Activated T-cell treated with anti-CD3 and anti-CD28 coated beads, Interleukin-2, amount 50 U/mL, for 24 hours (primary cell): Measurements from ENCODE around the gene PAFAH2.
"Not testable (repeated sequence)": the region's sequence is repeated elsewhere in the genome, so short reads cannot be mapped to it uniquely, and the experiment has no call there.

Experiments used
- DNase-seq: peaks from one replicate; pipeline ENCODE4 v3.0.0-alpha.2; 2020
- H3K27ac Mint-ChIP-seq: 2 replicates; pipeline ENCODE4 v1.8.0; 2020; ENCODE audit warnings: mild to moderate bottlenecking, mixed read lengths
- H3K27me3 Mint-ChIP-seq: 2 replicates; pipeline ENCODE4 v1.8.0; 2020; ENCODE audit warnings: mixed read lengths
- H3K36me3 Mint-ChIP-seq: 2 replicates; pipeline ENCODE4 v1.8.0; 2020; ENCODE audit warnings: low read depth, mixed read lengths
- H3K4me1 Mint-ChIP-seq: 2 replicates; pipeline ENCODE4 v1.8.0; 2020; ENCODE audit warnings: low read depth, mixed read lengths
- H3K4me3 Mint-ChIP-seq: 2 replicates; pipeline ENCODE4 v1.8.0; 2020; ENCODE audit warnings: mild to moderate bottlenecking, moderate library complexity, mixed read lengths
- H3K9me3 Mint-ChIP-seq: 2 replicates; pipeline ENCODE4 v1.8.0; 2020; ENCODE audit warnings: mixed read lengths

Gene PAFAH2

DNA sequence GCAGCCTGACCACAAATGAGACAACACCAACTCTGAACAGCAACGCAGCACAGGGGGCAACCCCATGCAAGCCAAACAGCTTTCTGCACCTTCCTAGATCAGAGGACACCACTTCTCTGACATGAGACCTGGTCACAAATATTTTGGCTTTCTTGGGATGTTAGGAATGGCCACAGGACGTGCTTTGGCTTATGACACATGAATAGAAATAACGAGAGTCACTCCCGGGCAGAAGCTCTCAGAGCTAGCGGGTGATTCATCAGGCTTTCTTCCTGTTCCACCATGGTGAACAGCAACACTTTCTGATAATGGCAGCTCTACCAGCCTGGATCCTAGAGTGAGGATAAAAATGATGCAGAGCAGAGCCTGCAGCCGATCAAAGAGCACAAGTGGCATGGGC, 39.4 kb downstream of the PAFAH2 start:
- Mint-ChIP-seq H3K9me3 (peaks cover 3% of the 10 kb centered on the region), H3K27me3 (no peaks in the 10 kb centered on the region), H3K27ac (peak overlapping the region; percentile 13), H3K4me3 (no peak overlapping the region), H3K36me3 (peaks cover 62% of the 10 kb centered on the region), H3K4me1 (peaks cover 3% of the 10 kb centered on the region)
- DNase-seq = no peak

DNA sequence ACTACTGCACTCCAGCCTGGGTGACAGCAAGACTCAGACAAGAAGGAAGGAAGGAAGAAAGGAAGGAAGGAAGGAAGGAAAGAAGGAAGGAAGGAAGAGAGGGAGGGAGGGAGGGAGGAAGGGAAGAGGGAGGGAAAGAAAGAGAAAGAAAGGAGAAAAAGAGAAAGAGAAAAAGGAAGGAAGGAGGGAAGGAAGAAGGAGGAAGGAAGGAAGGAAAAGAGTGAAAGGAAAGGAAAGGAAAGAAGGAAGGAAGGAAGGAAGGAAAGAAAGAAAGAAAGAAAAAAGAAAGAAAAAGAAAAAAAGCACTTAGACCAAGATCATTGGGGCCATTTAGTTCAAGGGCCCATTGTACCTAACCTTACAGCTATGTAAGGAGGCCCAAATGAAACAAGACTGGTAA, 42.3 kb downstream of the PAFAH2 start:
- H3K27me3 Mint-ChIP-seq = no peaks in the 10 kb centered on the region

DNA sequence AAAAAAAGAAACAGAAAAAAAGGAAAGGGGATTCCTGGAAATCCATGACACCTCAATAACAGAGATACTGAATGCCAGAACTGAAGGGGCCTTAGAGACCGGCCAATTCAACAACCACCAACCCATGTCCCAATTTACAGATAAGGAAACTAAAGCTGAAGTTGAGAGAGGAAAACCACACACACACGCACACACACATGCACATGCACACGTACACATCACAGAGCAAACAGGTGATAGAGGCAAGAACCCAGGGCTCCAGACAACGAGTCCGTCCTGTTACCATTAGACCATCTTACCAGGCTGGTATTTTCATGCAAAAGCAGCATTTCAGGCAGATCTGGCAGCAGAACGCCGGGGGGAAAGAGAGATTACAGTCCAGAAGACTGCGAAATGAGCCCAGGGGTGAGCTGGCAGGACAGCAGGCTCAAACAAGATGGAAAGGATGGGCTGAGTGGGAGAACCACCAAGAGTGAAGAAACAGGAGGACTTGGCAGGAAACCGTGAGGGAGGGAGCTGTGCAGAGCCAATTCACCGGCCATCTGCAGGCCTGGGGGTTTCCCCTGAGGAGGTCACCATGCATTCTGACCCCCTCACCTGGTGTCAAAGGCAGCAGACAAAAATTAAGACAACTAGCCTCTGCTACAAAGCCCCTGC, 43.5 kb downstream of the PAFAH2 start:
- H3K27me3 Mint-ChIP-seq = no peaks in the 10 kb centered on the region
- H3K4me3 Mint-ChIP-seq = no peak overlapping the region
- peaks cover 3% of the 10 kb centered on the region for H3K9me3 Mint-ChIP-seq
- no peak overlapping the region for H3K27ac Mint-ChIP-seq
- H3K4me1 Mint-ChIP-seq = peaks cover 3% of the 10 kb centered on the region
- no peak for DNase-seq
- peaks cover 23% of the 10 kb centered on the region for H3K36me3 Mint-ChIP-seq

More for the DNA sequence above, 42.3 kb downstream of the PAFAH2 start:
- Mint-ChIP-seq H3K4me1 (peaks cover 3% of the 10 kb centered on the region), H3K36me3 (peaks cover 34% of the 10 kb centered on the region), H3K4me3 (no peak overlapping the region), H3K27ac (no peak overlapping the region), H3K9me3 (peaks cover 3% of the 10 kb centered on the region)
- DNase-seq = no peak

DNA sequence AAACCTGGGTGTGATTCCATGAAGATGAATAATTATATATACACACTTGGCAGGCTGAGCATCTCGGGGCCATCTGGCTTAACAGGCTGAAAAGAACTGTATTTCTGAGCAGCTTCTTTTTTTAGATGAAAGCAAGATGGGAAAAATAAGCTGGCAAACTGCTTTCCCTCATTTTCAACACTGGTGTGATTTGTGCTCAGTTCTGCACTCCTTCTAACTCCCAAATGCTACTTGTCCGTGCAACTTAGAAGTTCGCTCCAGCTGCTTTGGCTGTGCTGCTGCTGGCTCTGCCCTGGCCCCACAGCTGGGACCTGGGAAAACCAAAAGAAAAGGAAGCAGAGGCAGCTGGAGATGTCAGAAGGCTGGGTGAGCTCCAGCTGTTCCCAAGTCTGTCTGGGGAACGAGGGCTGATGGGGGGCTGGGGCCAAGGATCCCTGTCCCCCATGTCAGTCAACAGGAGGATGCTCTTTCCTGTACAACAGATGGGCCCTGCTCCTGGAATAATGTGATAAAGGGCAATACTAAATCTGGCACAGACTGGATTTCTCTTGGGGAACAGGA, 44.9 kb downstream of the PAFAH2 start:
- H3K27ac Mint-ChIP-seq = no peak overlapping the region
- peaks cover 3% of the 10 kb centered on the region for H3K4me1 Mint-ChIP-seq
- peaks cover 8% of the 10 kb centered on the region for H3K36me3 Mint-ChIP-seq
- no peak overlapping the region for H3K4me3 Mint-ChIP-seq
- no peaks in the 10 kb centered on the region for H3K9me3 Mint-ChIP-seq
- DNase-seq = no peak
- no peaks in the 10 kb centered on the region for H3K27me3 Mint-ChIP-seq

DNA sequence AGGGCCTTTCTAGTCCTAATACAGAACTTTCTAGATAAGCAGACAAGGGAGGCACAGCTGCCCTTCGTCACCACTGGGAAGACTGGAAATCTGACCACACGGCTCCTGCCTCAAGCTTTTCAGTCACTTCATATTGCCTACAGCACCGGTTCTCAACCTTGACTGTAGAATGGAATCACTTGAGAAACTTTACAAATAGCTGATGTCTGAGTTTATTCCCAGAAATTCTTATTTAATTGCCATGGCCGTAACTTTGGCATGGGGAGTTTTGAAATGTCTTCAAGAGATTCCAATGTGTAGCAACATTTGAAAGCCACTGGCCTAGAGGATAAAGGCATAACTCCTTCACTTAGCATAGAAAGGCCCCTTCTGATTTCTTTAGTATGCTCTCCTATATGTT, 49.2 kb downstream of the PAFAH2 start:
- DNase-seq = no peak
- Mint-ChIP-seq H3K4me1 (no peaks in the 10 kb centered on the region), H3K9me3 (peaks cover 3% of the 10 kb centered on the region), H3K27ac (no peak overlapping the region), H3K36me3 (no peaks in the 10 kb centered on the region), H3K4me3 (no peak overlapping the region), H3K27me3 (no peaks in the 10 kb centered on the region)

DNA sequence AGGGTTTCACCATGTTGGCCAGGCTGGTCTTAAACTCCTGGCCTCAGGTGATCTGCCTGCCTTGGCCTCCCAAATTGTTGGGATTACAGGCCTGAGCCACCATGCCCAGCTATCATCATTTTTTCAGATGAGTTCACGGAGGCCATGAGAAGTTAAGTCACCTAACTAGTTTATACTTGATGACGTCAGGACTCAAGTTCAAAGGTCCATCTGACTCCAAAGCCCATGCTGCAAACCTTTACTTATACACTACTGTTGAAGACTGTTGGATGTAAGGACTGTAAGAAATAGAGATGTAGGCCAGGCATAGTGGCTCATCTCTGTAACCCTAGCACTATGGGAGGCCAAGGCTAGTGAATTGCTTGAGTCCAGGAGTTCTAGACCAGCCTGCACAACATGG, 50.8 kb downstream of the PAFAH2 start:
- H3K4me3 Mint-ChIP-seq = no peak overlapping the region

DNA sequence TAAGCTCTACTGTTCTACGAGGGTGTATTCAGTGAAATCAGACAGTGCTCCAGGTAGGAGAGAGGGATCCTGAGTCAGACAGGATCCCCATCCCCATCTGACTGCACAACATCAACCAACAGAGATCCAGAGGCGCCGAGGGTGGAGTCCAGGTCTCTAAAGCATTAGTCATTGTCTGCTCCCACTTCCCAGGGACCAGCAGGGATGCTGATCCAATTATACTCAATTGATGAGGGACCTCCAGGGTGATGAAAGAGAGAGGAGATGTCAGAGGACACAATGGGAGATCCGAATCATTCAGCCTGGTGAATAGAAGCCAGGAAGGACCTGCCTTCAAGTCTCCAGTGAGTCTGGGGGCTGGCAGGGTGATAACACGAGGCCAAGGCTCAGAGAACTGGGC, 52.1 kb downstream of the PAFAH2 start:
- Mint-ChIP-seq H3K4me3 (no peak overlapping the region), H3K4me1 (no peaks in the 10 kb centered on the region), H3K36me3 (no peaks in the 10 kb centered on the region), H3K27me3 (no peaks in the 10 kb centered on the region), H3K9me3 (peaks cover 11% of the 10 kb centered on the region), H3K27ac (no peak overlapping the region)
- DNase-seq = no peak

More for the DNA sequence above, 50.8 kb downstream of the PAFAH2 start:
- H3K36me3 Mint-ChIP-seq = no peaks in the 10 kb centered on the region
- H3K9me3 Mint-ChIP-seq = peaks cover 11% of the 10 kb centered on the region
- no peaks in the 10 kb centered on the region for H3K4me1 Mint-ChIP-seq
- no peaks in the 10 kb centered on the region for H3K27me3 Mint-ChIP-seq
- no peak for DNase-seq
- no peak overlapping the region for H3K27ac Mint-ChIP-seq

DNA sequence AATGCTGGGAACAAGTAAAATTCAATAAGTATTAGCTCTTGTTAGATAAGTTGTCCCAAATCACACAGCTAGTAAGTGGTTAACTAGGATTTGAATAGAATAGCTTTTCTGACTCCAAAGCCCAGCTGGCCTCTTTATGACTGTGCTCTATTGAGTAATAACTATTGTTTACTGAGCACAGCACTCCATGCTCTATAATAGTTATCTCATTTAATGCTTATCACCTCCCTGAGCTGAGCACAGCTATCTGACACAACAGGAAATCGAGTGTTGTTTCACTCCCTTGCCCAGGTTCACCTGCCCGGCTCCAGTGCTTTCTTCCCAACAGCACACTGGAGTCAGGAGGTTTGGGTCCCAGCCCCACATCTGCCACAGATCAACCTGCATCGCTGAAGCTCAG, 52.9 kb downstream of the PAFAH2 start:
- DNase-seq = no peak
- no peaks in the 10 kb centered on the region for H3K27me3 Mint-ChIP-seq
- peaks cover 11% of the 10 kb centered on the region for H3K9me3 Mint-ChIP-seq
- H3K4me3 Mint-ChIP-seq = no peak overlapping the region
- no peak overlapping the region for H3K27ac Mint-ChIP-seq
- H3K4me1 Mint-ChIP-seq = no peaks in the 10 kb centered on the region
- H3K36me3 Mint-ChIP-seq = no peaks in the 10 kb centered on the region

DNA sequence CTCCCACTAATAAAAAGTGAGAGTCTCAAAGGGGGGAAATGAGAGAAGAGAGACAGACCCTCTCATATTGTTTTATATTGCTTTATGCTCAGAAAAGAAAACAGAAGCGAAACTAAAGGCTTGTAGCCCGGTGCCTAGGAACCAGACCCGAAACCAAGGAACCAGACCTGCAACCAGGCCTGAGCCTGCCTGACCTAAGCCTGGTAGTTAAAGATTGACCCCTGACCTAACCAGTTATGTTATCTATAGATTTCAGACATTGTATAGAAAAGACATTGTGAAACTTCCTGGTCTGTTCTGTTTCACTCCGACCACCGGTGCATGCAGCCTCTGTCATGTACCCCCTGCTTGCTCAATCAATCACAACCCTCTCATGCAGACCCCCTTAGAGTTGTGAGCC, 54.4 kb downstream of the PAFAH2 start:
- H3K27me3 Mint-ChIP-seq, H3K27ac Mint-ChIP-seq, H3K4me1 Mint-ChIP-seq, H3K36me3 Mint-ChIP-seq, DNase-seq, H3K4me3 Mint-ChIP-seq: not testable (repeated sequence)
- peaks cover 11% of the 10 kb centered on the region for H3K9me3 Mint-ChIP-seq

DNA sequence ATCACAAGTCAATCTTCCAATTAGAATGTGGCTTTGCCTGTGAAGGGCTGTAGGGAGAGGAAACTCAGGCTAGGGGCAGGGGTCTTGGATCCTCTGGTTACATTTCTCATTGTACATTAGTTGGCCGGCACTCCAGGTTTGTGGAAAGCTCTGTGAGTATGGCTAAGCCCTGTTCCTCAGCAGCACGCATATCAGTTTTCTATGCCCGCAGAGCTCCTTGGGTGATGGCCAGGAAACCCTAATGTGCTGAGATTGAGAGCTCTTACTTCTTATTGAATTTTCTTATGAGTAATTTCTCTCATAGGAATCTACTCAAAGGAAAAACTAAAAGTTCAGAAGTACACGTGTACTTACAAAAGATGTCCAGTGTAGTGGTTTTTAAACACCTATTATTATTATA, 60.9 kb downstream of the PAFAH2 start:
- Mint-ChIP-seq H3K36me3 (no peaks in the 10 kb centered on the region), H3K27me3 (no peaks in the 10 kb centered on the region), H3K27ac (no peak overlapping the region), H3K4me1 (peaks cover 2% of the 10 kb centered on the region), H3K9me3 (no peaks in the 10 kb centered on the region), H3K4me3 (no peak overlapping the region)
- no peak for DNase-seq

DNA sequence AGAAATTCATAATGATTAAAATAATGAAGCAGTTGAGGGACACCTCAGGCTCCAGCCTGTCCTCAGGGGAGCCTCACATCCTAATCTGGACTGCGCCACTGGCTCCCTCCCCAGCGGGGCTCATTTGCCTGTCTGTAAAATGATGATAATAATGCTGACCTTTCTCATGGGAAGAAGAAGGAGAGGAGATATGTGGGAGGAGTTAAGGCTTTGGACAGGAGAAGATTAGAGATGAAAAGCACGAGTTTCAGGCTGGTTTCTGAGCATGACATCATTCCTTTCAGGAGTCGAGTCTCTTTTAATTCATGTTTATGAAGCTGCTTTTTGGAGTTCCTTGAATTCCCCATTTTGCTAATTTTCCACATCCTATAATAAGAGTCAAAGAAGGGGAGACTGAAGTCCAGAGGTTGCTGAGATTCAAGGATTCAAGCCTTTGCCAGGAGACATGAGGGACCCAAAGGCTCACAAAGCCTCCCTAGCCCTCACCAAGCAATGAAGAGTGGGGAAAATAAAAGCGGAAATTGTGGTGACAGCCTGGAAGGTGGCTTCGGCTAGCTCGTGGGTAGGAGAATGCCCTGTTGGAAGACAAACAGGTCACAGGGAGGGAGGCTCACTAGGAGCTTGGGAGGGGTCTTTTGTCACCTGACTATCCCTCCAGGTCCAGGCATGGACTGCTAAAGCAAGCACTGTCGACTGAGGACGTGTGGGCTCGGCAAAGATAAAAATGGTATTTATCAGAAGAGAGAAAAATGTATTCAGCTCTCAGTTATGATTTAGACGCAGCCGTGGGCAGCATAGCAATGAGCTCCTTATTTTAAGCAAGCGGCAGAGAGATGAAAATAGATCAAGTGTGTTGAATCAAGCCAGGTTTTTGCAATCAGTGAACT, 64.1 kb downstream of the PAFAH2 start:
- H3K36me3 Mint-ChIP-seq = no peaks in the 10 kb centered on the region
- DNase-seq = no peak

DNA sequence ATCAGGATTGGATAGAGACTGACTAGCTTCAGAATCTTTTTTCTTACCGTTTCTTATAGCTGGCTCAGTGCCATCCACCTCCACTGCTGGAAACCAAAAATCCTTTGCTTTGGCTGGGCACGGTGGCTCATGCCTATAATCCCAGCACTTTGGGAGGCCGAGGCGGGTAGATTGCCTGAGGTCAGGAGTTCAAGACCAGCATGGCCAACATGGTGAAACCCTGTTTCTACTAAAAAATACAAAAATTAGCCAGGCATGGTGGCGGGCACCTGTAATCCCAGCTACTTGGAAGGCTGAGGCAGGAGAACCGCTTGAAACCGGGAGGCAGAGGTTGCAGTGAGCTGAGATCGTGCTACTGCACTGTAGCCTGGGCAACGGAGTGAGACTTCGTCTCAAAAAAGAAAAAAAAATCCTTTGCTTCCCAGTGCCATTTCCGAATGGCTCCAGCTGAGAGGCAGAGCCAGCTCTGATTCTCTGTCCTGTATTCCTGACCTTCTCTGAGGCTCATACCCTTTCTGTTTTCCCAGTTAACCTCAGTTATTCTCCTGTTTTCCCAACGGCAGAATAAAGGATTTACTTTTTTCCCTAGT, 65.0 kb downstream of the PAFAH2 start:
- not testable (repeated sequence) for H3K27me3 Mint-ChIP-seq, DNase-seq, H3K36me3 Mint-ChIP-seq, H3K4me1 Mint-ChIP-seq, H3K4me3 Mint-ChIP-seq, H3K27ac Mint-ChIP-seq, H3K9me3 Mint-ChIP-seq

More for the DNA sequence above, 64.1 kb downstream of the PAFAH2 start:
- Mint-ChIP-seq H3K4me3 (no peak overlapping the region), H3K4me1 (peaks cover 2% of the 10 kb centered on the region), H3K27me3 (no peaks in the 10 kb centered on the region), H3K9me3 (no peaks in the 10 kb centered on the region), H3K27ac (no peak overlapping the region)

DNA sequence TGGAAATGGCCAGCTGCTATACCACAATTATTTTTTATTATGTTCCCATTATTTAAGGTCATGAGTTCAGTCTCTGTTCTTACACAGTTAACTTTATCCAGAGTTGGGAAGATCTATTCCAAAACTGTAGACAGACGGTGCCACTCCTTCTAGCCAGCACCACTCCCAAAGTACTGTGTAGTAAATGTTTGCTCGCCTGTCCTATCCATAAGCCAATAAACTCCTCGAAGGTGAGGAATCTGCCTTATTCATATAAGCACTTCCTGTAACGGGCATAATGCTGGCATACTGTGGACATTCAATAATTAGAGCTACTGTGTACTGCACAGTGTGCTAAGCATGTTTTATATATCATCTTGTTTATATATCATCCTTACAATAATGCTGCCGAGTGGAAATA, 65.5 kb downstream of the PAFAH2 start:
- Mint-ChIP-seq H3K27ac (no peak overlapping the region), H3K27me3 (no peaks in the 10 kb centered on the region), H3K4me1 (peaks cover 2% of the 10 kb centered on the region), H3K36me3 (no peaks in the 10 kb centered on the region), H3K4me3 (no peak overlapping the region), H3K9me3 (no peaks in the 10 kb centered on the region)
- DNase-seq = no peak

DNA sequence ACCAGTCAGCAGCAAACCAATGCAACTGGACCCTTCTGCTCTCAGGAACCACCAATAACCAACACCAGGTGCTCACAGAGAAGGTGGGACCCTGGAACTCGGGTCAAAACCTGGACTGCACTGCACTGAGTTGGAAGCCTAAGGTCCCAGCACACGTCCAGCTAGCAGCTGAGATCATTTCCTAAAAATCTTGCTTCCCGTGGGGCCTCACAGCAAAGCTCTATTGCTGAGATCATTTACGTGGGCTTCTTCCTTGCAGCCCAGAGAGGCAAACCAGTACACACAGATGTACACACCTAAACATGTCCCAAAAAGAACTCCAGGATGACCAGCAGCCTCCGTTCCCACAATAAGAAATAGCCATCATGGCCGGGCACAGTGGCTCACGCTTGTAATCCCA, 68.8 kb downstream of the PAFAH2 start:
- peaks cover under 1% of the 10 kb centered on the region for H3K27me3 Mint-ChIP-seq
- H3K36me3 Mint-ChIP-seq = no peaks in the 10 kb centered on the region
- no peak overlapping the region for H3K27ac Mint-ChIP-seq
- no peaks in the 10 kb centered on the region for H3K9me3 Mint-ChIP-seq
- peaks cover 6% of the 10 kb centered on the region for H3K4me1 Mint-ChIP-seq
- no peak overlapping the region for H3K4me3 Mint-ChIP-seq
- no peak for DNase-seq
